GM12878 (cell line): Measurements from ENCODE around the gene RAD51B. TPM values are rescaled to one million over a fixed set of nuclear protein-coding genes. Genes with fewer than 3 reads are reported as not detected.

ENCODE experiments used
- ATAC-seq: fragments of 200-7000 bp; cut with Tn5 transposase; 3 replicates; pipeline ENCODE4 v1.9.1; 2020; ENCODE audit warnings: mild to moderate bottlenecking, moderate library complexity
- BruUV-seq: library from RNA; stranded (reverse); fragments of 400-500 nt; replicated peaks from 2 replicates; lab custom pipeline; 2021; lab: Mats Ljungman, UMichigan
- CTCF ChIA-PET: fragments of 300-600 bp; sonication (Branson Sonifier 250); formaldehyde crosslinking; extraction: SDS; loops from one replicate; lab custom pipeline; 2021; ENCODE audit warnings: inconsistent platforms; lab: Yijun Ruan, JAX
- POLR2A ChIA-PET: fragments of 350-600 bp; formaldehyde crosslinking; extraction: SDS; loops from one replicate; lab custom pipeline; 2021; ENCODE audit warnings: inconsistent platforms; lab: Charles Lee
- RAD21 ChIA-PET: fragments of 300-600 bp; sonication (Branson Sonifier 250); formaldehyde crosslinking; loops from one replicate; lab custom pipeline; 2023; ENCODE audit warnings: antibody characterized with exemption; ENCODE audit not compliant: unreplicated experiment; lab: Charles Lee
- SMC1A ChIA-PET: fragments of 300-600 bp; sonication (Branson Sonifier 250); formaldehyde crosslinking; loops from one replicate; lab custom pipeline; 2023; ENCODE audit not compliant: unreplicated experiment, uncharacterized antibody; lab: Charles Lee
- DNase-seq: peaks from one replicate; pipeline ENCODE4 v3.0.0-alpha.2; 2011; ENCODE audit warnings: low read depth, low spot score
- FAIRE-seq: peaks from 3 replicates; lab custom pipeline; 2011; peaks lifted over from hg19 to GRCh38; lab: Jason Lieb, UNC
- H2AFZ ChIP-seq: 2 replicates; pipeline ENCODE4 v1.6.0; 2011; ENCODE audit warnings: low read depth, low read length, control low read depth; ENCODE audit not compliant: control insufficient read depth
- H3K27ac ChIP-seq: 2 replicates; pipeline ENCODE4 v1.5.1; 2011; ENCODE audit warnings: control low read depth; ENCODE audit not compliant: control insufficient read depth, insufficient read depth
- H3K27me3 ChIP-seq, 2 experiments: replicated peaks in 1 of 2; 2 replicates each; pipeline versions ENCODE4 v1.6.0 to v1.6.1; 2011; ENCODE audit warnings: low read length in 1 of 2; ENCODE audit not compliant: control insufficient read depth in 2 of 2, insufficient read depth in 2 of 2
- H3K36me3 ChIP-seq, 2 experiments: 2 replicates each; pipeline ENCODE4 v1.5.1; 2011; ENCODE audit warnings: low read length in 1 of 2; ENCODE audit not compliant: control insufficient read depth in 2 of 2, insufficient read depth in 2 of 2
- H3K4me1 ChIP-seq: 2 replicates; pipeline ENCODE4 v1.6.1; 2011; ENCODE audit warnings: mild to moderate bottlenecking, low read length, moderate library complexity, mixed read lengths; ENCODE audit not compliant: control insufficient read depth, insufficient read depth
- H3K4me2 ChIP-seq: 2 replicates; pipeline ENCODE4 v1.6.0; 2011; ENCODE audit warnings: control low read depth; ENCODE audit not compliant: control insufficient read depth, insufficient read depth
- H3K4me3 ChIP-seq: fragments of 200-600 bp; sonication (generic); 2 replicates; pipeline ENCODE4 v1.5.1; 2016
- H3K79me2 ChIP-seq: 2 replicates; pipeline ENCODE4 v1.6.0; 2011; ENCODE audit warnings: low read length; ENCODE audit not compliant: control insufficient read depth, insufficient read depth
- H3K9ac ChIP-seq: 2 replicates; pipeline ENCODE4 v1.8.0; 2011; ENCODE audit warnings: low read length, control low read depth, mixed read lengths; ENCODE audit not compliant: control insufficient read depth, insufficient read depth
- H3K9me3 ChIP-seq: replicated peaks from 3 replicates; pipeline ENCODE4 v1.5.1; 2011; ENCODE audit warnings: mild to moderate bottlenecking, low read length; ENCODE audit not compliant: control insufficient read depth, insufficient read depth
- H4K20me1 ChIP-seq: 2 replicates; pipeline ENCODE4 v1.6.0; 2011; ENCODE audit not compliant: control insufficient read depth, insufficient read depth
- BRCA1 ChIP-seq: IDR thresholded peaks from 2 replicates; pipeline ENCODE4 v1.6.1; 2011; ENCODE audit warnings: low read depth, low read length, improper control_type of control experiment
- ELK1 ChIP-seq: IDR thresholded peaks from 2 replicates; pipeline ENCODE4 v1.6.1; 2012; ENCODE audit warnings: low read depth, low read length, improper control_type of control experiment
- ESRRA ChIP-seq: IDR thresholded peaks from 2 replicates; pipeline ENCODE4 v1.6.1; 2012; ENCODE audit warnings: mild to moderate bottlenecking, low read length, improper control_type of control experiment
- IKZF2 ChIP-seq, 2 experiments: fragments of 450-650 bp; IDR thresholded peaks; 2 replicates each; pipeline ENCODE4 v1.6.1; 2017; ENCODE audit warnings: mild to moderate bottlenecking in 2 of 2, moderate library complexity in 2 of 2
- POLR2AphosphoS2 ChIP-seq: IDR thresholded peaks from 2 replicates; pipeline ENCODE4 v1.6.1; 2011; ENCODE audit warnings: low read depth, mild to moderate bottlenecking, low read length, improper control_type of control experiment, moderate library complexity
- POLR2AphosphoS5 ChIP-seq: IDR thresholded peaks from 2 replicates; pipeline ENCODE4 v1.6.1; 2011; ENCODE audit warnings: mild to moderate bottlenecking, low read length, inconsistent platforms
- RAD51 ChIP-seq: fragments of 450-650 bp; IDR thresholded peaks from 2 replicates; pipeline ENCODE4 v1.6.1; 2016; ENCODE audit warnings: moderate library complexity, mild to moderate bottlenecking, inconsistent platforms
- WRNIP1 ChIP-seq: IDR thresholded peaks from 2 replicates; pipeline ENCODE4 v1.6.1; 2011; ENCODE audit warnings: low read depth, low read length, improper control_type of control experiment, borderline replicate concordance
- ZBTB4 ChIP-seq: fragments of 450-650 bp; formaldehyde crosslinking; IDR thresholded peaks from 2 replicates; pipeline ENCODE4 v1.4.0; 2022; ENCODE audit warnings: mild to moderate bottlenecking, moderate library complexity
- ZNF207 ChIP-seq: fragments of 450-650 bp; IDR thresholded peaks from 2 replicates; pipeline ENCODE4 v1.6.1; 2014; ENCODE audit warnings: antibody characterized with exemption, mild to moderate bottlenecking, borderline replicate concordance
- ZNF592 ChIP-seq: fragments of 450-650 bp; IDR thresholded peaks from 2 replicates; pipeline ENCODE4 v1.6.1; 2017; ENCODE audit warnings: mild to moderate bottlenecking, moderate library complexity
- WGBS: methylation state at CpG from one replicate; pipeline ENCODE4 v1.1.6; 2016; ENCODE audit warnings: low lambda C conversion rate; ENCODE audit not compliant: insufficient replicate concordance, insufficient coverage; ENCODE audit errors: missing lambda C conversion rate; 5-methylcytosine and 5-hydroxymethylcytosine counted together
- in situ Hi-C: fragments of 300-500 bp; cut with MboI; formaldehyde crosslinking; loops from 9 replicates; pipeline ENCODE4 v1.14.3; 2018; ENCODE audit warnings: mixed read lengths
- intact Hi-C: fragments of 100-400 bp; cut with micrococcal nuclease; formaldehyde crosslinking; loops from one replicate; pipeline ENCODE4 v1.14.2; 2022; ENCODE audit not compliant: unreplicated experiment
- polyA plus RNA-seq, 11 experiments: library from polyadenylated mRNA; depleted of rRNA in 4 of 11; unstranded in 6 of 11; stranded (reverse) in 5 of 11; fragments of >200 nt; fragmentation: Nextera tagmentation in 4 of 11; fragmentation: Illumina TruSeq in 1 of 11; extraction: Ambion mirVana in 4 of 11; extraction: Trizol in 1 of 11; gene quantifications; 1 replicate in 1 of 11; 2 replicates in 10 of 11; pipeline versions ENCODE4 v1.2.1 to v1.2.3, GENCODE V29; 2011 to 2016; ENCODE audit warnings: inconsistent platforms in 2 of 11, missing spikeins in 2 of 11, low read depth in 1 of 11
- total RNA-seq, 4 experiments: library from RNA; depleted of rRNA in 3 of 4; stranded (reverse); fragments of >200 nt in 3 of 4; fragmentation: Illumina TruSeq in 1 of 4; extraction: Trizol in 1 of 4; gene quantifications; 2 replicates each; pipeline versions ENCODE4 v1.2.1 to v1.2.3, GENCODE V29; 2013 to 2021
- TF ChIP-seq, protein P1 (sequence below): IDR thresholded peaks from 2 replicates; pipeline ENCODE4 v1.6.1; 2011; ENCODE audit warnings: borderline replicate concordance, low read depth, mild to moderate bottlenecking, moderate library complexity, mixed read lengths, low read length; ENCODE audit not compliant: insufficient read depth; ENCODE audit errors: extremely low read length

The RAD51B gene
- total and polyA plus RNA-seq, 10 of the 15 experiments (the other 5 are each of a cell fraction or from before 2014, with no cell fraction given), result 9.8 to 26.8 (median 21.3) TPM

DNA sequence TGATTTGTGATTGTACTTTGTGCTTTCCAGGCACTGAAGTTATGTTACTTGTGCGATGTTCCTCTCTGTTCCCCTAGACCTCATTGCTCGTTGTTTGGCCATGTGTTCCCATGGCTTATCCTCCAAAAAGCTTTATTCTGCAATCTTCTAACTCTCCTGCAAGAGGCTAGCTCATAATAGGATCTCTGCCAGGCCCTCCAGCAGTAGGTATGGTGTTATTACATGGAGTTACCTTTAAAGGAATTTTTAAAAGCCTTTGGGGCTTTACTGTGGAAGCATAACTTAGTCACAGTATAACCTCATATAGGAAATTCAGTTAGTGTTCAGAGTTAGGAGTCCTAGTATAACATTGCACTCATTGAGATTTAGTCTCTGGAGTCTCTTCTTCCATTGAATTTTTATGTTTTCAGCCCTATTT, 292.3 kb downstream of the RAD51B start (continued):
- TF ChIP-seq RAD51 (no peak), ESRRA (no peak), ZBTB4 (CRISPR knock-in tag) (no peak), IKZF2 (IDR thresholded peaks at IDR 0.05) (no peak), ELK1 (no peak)

DNA sequence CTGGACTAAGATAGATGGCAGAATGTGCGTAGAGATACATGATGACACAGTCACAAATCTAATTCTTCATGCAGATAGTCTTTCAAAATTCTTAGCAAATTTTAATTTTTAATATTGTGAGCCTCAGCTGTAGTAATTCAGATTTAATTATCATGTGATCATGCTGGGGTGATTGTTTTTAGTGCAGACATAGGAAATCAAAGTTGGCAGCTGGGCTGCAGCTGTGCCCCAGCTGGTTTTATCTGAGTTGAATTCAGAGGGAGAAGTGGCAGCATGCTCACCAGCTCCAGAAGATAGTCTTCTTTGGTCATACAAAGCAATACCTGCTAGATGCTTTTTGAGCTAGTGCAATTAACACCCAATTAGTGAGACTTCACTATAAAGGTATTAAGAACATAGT, 292.9 kb downstream of the RAD51B start:
- H3K27ac ChIP-seq, result no peak overlapping the region
- intact Hi-C loops, result no loop called here
- no peak overlapping the region for H3K4me2 ChIP-seq
- no peak overlapping the region for H2AFZ ChIP-seq
- ATAC-seq (no peak), FAIRE-seq (no peak), DNase-seq (no peak)
- ChIA-PET RAD21 (interaction anchor here (1.1 to 1.4 kb wide), 3 partner anchors 48 to 136 kb away, joined by 3 to 4 read pairs (median 3); no protein-coding TSS in a partner anchor), POLR2A (interaction anchor here (0.9 kb wide), 1 partner anchor 336 kb away, joined by 3 read pairs; no protein-coding TSS in a partner anchor), SMC1A (interaction anchor here (0.8 to 2.2 kb wide), 13 partner anchors 16 to 116 kb away, joined by 3 to 7 read pairs (median 4); no protein-coding TSS in a partner anchor), CTCF (interaction anchor here (0.8 to 2.3 kb wide), 3 partner anchors 13 to 16 kb away, joined by 3 to 8 read pairs (median 5); no protein-coding TSS in a partner anchor)
- no peaks in the 10 kb centered on the region for H3K9me3 ChIP-seq
- H3K4me1 ChIP-seq, result peaks cover 3% of the 10 kb centered on the region
- H3K36me3 ChIP-seq, result no peaks in the 10 kb centered on the region
- H3K79me2 ChIP-seq, result no peaks in the 10 kb centered on the region
- 52% methylated on average over 1 of the region's 1 CpG for WGBS
- H3K9ac ChIP-seq, result no peak overlapping the region
- H3K27me3 ChIP-seq, result no peaks in the 10 kb centered on the region
- BruUV-seq, result no TSS peak
- no peaks in the 10 kb centered on the region for H4K20me1 ChIP-seq
- in situ Hi-C loops, result no loop called here
- no peak overlapping the region for H3K4me3 ChIP-seq
- TF ChIP-seq BRCA1 (no peak), POLR2AphosphoS5 (no peak), ZNF592 (no peak), POLR2AphosphoS2 (no peak), WRNIP1 (no peak), ZNF207 (no peak)
- TF ChIP-seq, protein P1, sequence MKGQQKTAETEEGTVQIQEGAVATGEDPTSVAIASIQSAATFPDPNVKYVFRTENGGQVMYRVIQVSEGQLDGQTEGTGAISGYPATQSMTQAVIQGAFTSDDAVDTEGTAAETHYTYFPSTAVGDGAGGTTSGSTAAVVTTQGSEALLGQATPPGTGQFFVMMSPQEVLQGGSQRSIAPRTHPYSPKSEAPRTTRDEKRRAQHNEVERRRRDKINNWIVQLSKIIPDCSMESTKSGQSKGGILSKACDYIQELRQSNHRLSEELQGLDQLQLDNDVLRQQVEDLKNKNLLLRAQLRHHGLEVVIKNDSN, result no peak
